Stimulated activated CD4-positive, alpha-beta T cell treated with anti-CD3 and anti-CD28 coated beads, TNF-alpha, amount 100 ng/mL, for 48 hours (primary cell): ENCODE results near the gene TMTC2.

Experiments used
- DNase-seq, 3 donors: peaks; one replicate each; pipeline ENCODE4 v3.0.0-alpha.2; 2020; ENCODE audit warnings: low read depth in 3 of 3

The TMTC2 gene

GRCh38 chr12:82880442-82880901, 193.8 kb downstream of the TMTC2 start:
- DNase-seq: no peak

- no peak for DNase-seq
These were observed 197.0 kb downstream of the TMTC2 start for GRCh38 chr12:82883394-82884355.

- no peak for DNase-seq
These were observed 200.1 kb downstream of the TMTC2 start for GRCh38 chr12:82886671-82887340.

DNA sequence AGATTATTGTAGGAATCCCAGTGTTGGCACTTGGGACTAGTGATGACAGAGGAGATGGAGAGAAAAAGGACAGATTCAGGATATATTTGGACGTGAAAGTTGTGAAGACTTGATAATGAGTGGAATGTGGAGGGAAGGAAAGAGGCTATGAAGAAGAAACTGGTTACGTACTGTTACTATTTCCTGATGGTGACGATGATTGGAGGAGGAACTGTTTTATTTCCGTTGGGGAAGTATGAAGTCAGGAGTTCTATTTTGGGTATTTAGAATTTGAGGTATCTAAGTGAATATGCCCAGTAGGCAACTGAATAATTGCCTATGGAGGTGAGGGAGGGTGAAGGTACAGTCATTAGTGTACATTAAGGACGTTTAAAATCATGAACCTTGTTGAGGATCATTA, 207.2 kb downstream of the TMTC2 start:
- DNase-seq: no peak

DNA sequence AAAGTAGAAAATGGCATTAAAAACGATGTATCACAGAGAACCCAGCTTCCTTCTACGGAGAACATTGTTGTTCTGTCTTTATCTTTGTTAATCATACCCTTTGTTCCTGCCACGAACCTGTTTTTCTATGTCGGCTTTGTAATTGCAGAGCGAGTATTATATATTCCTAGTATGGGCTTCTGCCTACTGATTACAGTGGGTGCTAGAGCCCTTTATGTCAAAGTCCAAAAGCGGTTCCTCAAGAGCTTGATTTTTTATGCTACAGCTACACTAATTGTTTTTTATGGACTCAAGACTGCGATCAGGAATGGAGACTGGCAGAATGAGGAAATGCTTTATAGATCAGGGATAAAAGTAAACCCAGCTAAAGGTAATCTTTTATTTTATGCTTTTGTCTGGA, 209.6 kb downstream of the TMTC2 start:
- no peak for DNase-seq

DNA sequence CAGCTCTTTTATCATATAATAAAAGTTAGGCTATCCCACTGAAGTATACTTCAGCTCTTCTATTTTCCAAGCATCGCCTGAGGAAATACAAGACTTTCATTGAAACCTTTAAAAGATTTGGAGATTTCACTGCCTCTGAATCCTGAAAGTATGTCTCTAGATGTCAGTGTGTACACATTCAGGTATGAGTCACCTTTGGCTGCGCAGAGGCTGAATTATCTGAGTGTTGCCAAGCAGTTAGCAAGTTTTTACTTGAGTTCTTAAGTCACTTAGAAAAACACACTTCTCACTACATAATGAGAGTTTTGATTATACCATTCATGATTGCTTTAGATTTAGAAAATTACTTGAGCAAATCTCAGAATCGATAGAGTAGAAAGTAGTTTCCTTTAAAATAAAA, 210.3 kb downstream of the TMTC2 start:
- no peak for DNase-seq

DNA sequence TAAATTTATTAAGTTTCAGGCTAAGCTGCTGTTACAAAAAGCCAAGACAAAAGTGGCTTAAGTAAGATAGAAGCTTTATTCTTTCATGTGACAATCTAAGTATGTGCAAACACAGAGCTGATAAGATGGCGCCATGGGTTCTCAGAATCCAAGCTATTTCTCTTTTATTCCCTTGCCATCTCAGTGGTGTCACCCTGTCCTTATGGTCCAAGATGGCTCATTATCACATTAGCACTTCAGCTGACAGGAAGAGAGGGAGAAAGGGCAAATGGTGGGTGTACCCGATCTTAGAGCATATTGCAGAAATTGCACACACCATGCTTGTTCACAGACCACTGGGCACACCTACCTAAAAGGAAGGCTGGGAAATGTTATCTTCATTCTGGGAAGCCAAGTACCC, 211.7 kb downstream of the TMTC2 start:
- no peak for DNase-seq

GRCh38 chr12:82904219-82904790, 217.6 kb downstream of the TMTC2 start:
- no peak for DNase-seq

- no peak for DNase-seq
These were observed 223.7 kb downstream of the TMTC2 start for GRCh38 chr12:82910246-82910893.

DNA sequence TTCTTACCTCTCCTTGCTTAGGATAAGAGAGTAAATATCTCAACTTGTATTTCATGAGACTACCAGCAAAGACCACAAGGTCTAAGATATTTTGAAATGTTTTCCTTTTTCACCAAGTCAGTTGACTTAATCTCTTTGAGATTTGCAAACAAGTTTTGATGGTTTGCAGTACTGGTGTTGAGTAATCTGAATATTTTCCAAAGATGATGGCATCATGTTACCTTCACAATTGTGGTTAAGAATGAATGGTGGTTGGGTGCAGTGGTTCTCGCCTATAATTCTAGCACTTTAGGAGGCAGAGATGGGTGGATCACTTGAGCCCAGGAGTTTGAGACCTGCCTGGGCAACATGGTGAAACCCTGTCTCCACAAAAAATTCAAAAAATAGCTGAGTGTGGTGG, 225.7 kb downstream of the TMTC2 start:
- no peak for DNase-seq

DNA sequence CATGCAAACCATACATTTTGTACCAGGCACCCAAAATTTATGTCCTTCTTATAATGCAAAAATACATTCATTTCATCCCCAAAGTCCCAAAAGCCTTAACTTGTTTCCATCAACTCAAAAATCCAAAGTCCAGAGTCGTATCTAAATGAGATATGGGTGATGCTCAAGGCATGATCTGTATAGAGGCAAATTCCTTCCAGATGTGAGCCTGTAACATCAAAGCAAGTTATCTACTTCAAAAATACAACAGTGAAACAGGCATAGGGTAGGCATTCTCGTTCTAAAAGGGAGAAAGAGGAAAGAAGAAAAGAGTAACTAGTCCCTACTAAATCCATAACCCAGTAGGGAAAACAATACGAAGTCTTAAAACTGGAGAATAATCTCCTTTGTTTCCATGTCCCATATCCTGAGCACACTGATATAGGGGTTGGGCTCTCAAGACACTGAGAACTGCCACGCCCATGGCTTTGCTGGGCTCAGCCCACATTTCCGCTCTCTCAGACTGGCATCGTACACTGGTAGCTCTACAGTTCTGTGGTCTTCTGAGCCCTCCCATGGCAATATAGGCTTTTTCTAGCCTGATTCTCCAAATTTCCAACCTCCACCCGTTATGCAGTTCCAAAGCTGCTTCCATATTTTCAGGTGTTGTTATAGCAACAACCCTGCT, 232.8 kb downstream of the TMTC2 start:
- DNase-seq: no peak

DNA sequence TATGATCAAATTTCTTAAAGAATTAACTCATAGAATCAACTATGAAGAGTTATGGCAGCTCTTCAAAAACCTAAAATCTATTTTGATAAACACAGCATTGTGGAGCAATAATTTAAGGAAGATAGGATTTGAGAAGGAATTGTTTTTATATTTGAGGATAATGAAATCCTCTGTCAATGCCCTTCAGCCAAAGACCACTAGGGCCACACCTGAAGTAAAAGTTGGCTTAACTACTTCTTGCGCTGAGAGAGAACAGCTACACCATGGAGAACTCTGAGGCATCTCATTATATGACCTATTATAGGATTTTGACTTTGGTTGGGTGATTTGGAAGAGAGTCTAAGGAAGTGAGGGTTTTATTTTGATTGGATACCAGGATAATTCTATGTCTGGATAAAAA, 237.2 kb downstream of the TMTC2 start:
- DNase-seq: no peak

DNA sequence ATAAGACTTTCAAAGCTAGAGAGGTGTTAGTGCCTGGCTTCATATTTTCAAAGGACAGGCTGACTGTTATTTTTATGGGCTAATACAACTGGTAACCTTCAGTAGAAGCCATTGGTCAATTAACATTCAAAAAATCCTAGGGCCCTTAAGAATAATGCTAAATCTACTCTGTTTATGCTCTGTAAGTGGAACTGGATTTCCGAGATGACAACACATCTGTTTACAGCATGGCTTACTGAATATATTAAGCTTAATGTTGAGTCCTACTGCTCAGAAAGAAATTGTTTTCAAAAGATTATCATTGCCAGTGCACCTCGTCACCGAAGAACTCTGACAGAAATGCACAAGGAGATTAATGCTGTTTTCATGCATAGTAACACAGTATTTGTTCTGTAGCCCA, 239.9 kb downstream of the TMTC2 start:
- no peak for DNase-seq

DNA sequence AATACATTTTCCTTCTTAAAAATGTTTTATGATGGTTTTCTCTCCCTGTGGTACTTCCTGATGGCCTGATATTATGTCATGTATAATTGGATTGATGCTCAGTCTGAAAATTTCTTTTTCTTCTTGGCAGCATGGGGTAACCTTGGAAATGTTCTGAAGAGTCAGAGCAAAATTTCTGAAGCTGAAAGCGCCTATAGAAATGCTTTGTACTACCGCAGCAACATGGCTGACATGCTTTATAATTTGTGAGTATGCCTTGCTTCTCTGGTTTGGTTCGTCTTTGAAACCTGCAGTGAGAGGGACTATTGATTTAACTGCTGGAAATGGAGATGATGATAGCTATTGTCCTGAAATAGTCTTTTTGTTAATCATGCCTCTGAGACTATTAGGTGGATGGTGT, 243.6 kb downstream of the TMTC2 start:
- no peak for DNase-seq

GRCh38 chr12:82931349-82932116, 244.8 kb downstream of the TMTC2 start:
- DNase-seq: no peak

DNA sequence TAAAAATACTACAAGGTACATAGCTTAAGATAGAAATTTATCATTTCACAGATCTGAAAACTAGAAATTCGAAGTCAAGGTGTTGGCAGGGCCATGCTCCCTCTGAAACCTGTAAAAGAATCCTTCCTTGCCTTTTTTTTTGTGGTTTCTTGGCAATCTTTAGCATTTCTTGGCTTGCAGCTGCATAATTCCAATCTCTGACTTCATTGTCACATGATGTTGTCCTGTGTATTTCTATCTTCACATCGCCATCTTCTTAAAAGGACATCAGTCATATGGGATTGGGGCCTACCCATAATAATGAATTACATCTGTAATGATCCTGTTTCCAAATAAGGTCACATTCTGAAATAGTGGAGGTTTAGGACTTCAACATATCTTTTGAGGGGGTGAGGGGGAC, 250.4 kb downstream of the TMTC2 start:
- DNase-seq: no peak

- no peak for DNase-seq
These were observed 255.8 kb downstream of the TMTC2 start for GRCh38 chr12:82942521-82942920.

DNA sequence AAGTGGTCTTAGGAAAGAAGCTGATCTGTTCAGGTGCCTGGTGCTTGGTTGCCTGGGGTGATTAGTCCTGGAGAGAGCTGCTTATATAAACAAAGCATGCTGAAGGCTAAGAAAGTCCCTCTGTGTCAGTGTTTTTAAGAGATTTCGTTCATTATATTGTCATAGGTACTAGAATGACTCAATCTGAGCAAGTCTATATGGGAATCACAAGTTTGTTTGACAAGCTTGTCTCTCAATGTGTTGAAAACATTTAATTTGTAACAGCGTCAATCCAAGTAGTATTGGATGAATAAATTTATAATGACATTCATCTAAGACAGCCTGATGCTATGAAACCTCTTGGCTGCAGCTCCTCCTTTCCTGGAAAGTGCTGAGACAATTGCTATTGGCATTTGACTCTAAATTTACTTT, 256.3 kb downstream of the TMTC2 start:
- DNase-seq: no peak

DNA sequence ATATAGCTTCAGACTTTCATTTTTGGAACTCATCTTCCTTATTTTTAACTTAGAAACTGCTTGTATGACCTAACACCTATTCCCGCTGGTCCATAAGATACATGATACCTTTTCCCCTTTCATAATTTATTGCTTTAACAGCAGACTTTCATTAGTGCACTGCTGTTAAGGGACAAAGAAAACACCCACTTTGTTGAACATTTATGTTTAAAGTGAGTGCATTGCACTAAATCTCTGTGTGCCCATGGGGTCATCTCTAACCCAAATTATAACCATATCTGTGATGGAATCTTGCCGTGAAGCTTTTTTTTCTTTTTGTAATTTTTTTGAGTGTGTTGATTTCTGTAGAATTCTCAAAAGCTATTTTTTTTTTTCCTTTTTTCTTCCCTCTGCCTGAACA, 261.8 kb downstream of the TMTC2 start:
- no peak for DNase-seq

DNA sequence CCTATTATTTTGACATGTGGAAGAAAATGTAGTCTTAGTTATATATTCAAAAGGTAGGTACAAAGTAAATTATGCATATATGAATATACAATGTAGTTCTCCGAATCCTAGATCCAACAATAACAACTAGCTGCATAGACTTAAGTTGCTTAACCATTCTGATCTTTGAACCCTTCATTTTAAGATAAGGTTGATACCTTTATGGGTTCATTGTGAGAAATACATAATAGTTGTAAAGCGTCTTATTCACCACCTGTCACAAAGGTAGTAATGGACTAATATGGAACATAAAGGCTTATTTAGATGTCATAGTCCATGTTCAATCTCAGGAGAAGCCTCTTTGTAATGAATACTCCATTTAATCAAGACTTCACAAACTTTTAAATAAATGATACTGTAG, 263.6 kb downstream of the TMTC2 start:
- no peak for DNase-seq

DNA sequence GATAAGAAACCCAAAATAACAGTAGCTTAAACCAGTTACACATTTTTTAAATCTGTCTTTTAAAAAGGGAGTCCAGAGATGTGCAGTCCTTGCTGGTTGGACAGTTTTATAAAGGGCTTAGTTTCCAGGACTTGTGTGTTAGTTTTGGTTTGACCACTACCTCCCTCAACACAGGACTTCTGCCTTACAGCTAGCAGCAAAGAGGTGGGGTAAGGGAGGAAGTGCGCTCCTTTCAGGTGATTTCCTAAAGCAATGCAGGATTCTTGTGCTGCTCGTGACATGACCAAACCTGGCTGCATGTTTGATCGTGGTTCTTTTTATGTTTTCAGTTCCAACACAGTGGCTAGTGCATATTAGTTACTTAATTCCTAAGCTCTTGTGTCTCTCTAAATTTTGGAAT, 266.2 kb downstream of the TMTC2 start:
- no peak for DNase-seq
